Measurements from ENCODE around the gene SGCD.

SGCD gene

GRCh38 chr5:156361436-156362109 is 34.6 kb downstream of the SGCD start:
- no peak for DNase-seq (ENCODE audit: low spot score)

GRCh38 chr5:156363861-156364260 is 36.9 kb downstream of the SGCD start:
- DNase-seq (ENCODE audit: low spot score) = no peak

GRCh38 chr5:156366521-156366920 is 39.6 kb downstream of the SGCD start:
- no peak for DNase-seq (ENCODE audit: low spot score)

- DNase-seq (ENCODE audit: low spot score) = no peak
These were observed 40.6 kb downstream of the SGCD start for GRCh38 chr5:156367597-156367996.

- no peak for DNase-seq (ENCODE audit: low spot score)
These were observed 49.0 kb downstream of the SGCD start for GRCh38 chr5:156375895-156376495.

GRCh38 chr5:156376751-156377150 is 49.8 kb downstream of the SGCD start:
- no peak for DNase-seq (ENCODE audit: low spot score)

- DNase-seq (ENCODE audit: low spot score) = no peak
These were observed 51.2 kb downstream of the SGCD start for GRCh38 chr5:156378159-156378558.

- no peak for DNase-seq (ENCODE audit: low spot score)
These were observed 52.2 kb downstream of the SGCD start for GRCh38 chr5:156379206-156379605.

- no peak for DNase-seq (ENCODE audit: low spot score)
These were observed 53.9 kb downstream of the SGCD start for GRCh38 chr5:156380848-156381247.

GRCh38 chr5:156383510-156384265 is 56.7 kb downstream of the SGCD start:
- peak; percentile 23 for DNase-seq (ENCODE audit: low spot score)

GRCh38 chr5:156385416-156385815 is 58.5 kb downstream of the SGCD start:
- DNase-seq (ENCODE audit: low spot score) = no peak

GRCh38 chr5:156386976-156387375 is 60.0 kb downstream of the SGCD start:
- peak; percentile 52 for DNase-seq (ENCODE audit: low spot score)

GRCh38 chr5:156387391-156387790 is 60.4 kb downstream of the SGCD start:
- DNase-seq (ENCODE audit: low spot score) = no peak

- DNase-seq (ENCODE audit: low spot score) = no peak
These were observed 61.3 kb downstream of the SGCD start for GRCh38 chr5:156388233-156388632.

- no peak for DNase-seq (ENCODE audit: low spot score)
These were observed 64.2 kb downstream of the SGCD start for GRCh38 chr5:156391139-156391538.

GRCh38 chr5:156393980-156394379 is 67.0 kb downstream of the SGCD start:
- no peak for DNase-seq (ENCODE audit: low spot score)

GRCh38 chr5:156394642-156395305 is 67.8 kb downstream of the SGCD start:
- no peak for DNase-seq (ENCODE audit: low spot score)

- no peak for DNase-seq (ENCODE audit: low spot score)
These were observed 68.3 kb downstream of the SGCD start for GRCh38 chr5:156395306-156395675.

- DNase-seq (ENCODE audit: low spot score) = no peak
These were observed 69.3 kb downstream of the SGCD start for GRCh38 chr5:156396063-156396829.

GRCh38 chr5:156396830-156397081 is 69.8 kb downstream of the SGCD start:
- no peak for DNase-seq (ENCODE audit: low spot score)

GRCh38 chr5:156399323-156399722 is 72.4 kb downstream of the SGCD start:
- no peak for DNase-seq (ENCODE audit: low spot score)

- DNase-seq (ENCODE audit: low spot score) = no peak
These were observed 73.4 kb downstream of the SGCD start for GRCh38 chr5:156400231-156400986.
